ENCODE measurements around the gene FSCN2.

DNA sequence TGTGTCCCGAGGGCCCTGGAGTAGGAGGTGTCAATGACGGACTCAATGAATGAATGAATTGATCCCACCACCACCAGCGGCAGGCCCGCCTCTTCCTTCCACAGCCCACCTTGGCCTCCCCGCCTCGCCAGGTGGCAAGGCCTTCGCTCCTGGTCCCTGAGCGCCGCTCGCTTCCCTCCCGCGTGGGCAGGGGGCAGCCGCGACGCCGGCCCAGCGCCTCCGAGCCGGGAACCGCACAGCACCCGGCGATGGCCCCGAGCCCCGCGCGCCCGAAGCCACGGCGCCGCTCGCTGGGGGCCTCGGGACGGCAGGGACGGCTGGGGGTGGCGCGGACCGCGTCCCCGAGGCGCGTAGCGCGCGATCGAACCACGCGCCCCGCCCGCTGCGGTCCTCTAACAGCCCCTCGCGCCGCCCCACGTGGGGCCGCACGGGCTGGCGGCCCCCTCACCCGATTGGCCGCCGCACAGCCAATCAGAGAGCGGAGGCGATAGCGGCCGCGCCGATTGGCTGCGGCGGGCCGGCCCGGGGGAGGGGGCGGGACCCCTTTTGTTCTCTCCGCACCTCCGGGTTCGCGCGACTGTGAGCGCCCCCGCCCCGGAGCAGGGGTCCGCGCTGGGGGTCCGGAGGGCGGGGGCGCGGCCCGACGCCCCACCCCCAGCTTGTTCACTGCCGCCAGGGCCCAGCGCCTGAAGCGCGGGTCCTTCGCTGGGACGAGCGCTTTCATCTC is 46.9 kb upstream of the FSCN2 start:
- TF ChIP-seq FOS (IDR thresholded peaks at IDR 0.05; ENCODE audit: borderline replicate concordance, extremely low read depth, insufficient read length) (no peak), SIN3A (IDR thresholded peaks at IDR 0.05; ENCODE audit: low read depth, low read length) (no peak)

Measured in GM12878 (cell line).